Osteoblast (primary cell): ENCODE measurements around the gene ZNF200. TPM values are rescaled to one million over a fixed set of nuclear protein-coding genes. Genes with fewer than 3 reads are reported as not detected.

ENCODE experiments used
- DNase-seq: peaks from one replicate; pipeline ENCODE4 v3.0.0; 2011; ENCODE audit warnings: low spot score, mixed read lengths; ENCODE audit not compliant: insufficient read length; ENCODE audit errors: missing footprints
- H2AFZ ChIP-seq: 2 replicates; pipeline ENCODE4 v1.6.0; 2011; ENCODE audit warnings: mild to moderate bottlenecking, low read length
- H3K27ac ChIP-seq: 2 replicates; pipeline ENCODE4 v1.5.1; 2011; ENCODE audit warnings: mild to moderate bottlenecking, low read depth, low read length, moderate library complexity
- H3K27me3 ChIP-seq: 2 replicates; pipeline ENCODE4 v1.6.0; 2012; ENCODE audit warnings: mild to moderate bottlenecking, control low read depth, inconsistent platforms, low read length, moderate library complexity; ENCODE audit not compliant: insufficient read depth
- H3K36me3 ChIP-seq: 2 replicates; pipeline ENCODE4 v1.5.1; 2011; ENCODE audit warnings: mild to moderate bottlenecking, low read length, control low read depth, moderate library complexity; ENCODE audit not compliant: insufficient read depth
- H3K4me1 ChIP-seq: 2 replicates; pipeline ENCODE4 v1.5.1; 2011; ENCODE audit warnings: mild to moderate bottlenecking, low read length, control low read depth, moderate library complexity; ENCODE audit not compliant: insufficient read depth
- H3K4me2 ChIP-seq: 2 replicates; pipeline ENCODE4 v1.6.0; 2011; ENCODE audit warnings: mild to moderate bottlenecking, low read length; ENCODE audit not compliant: insufficient read depth
- H3K4me3 ChIP-seq: fragments of 200-600 bp; sonication (generic); 3 replicates; pipeline ENCODE4 v1.5.1; 2012; ENCODE audit warnings: mild to moderate bottlenecking, low read length, inconsistent platforms; ENCODE audit not compliant: insufficient read depth
- H3K79me2 ChIP-seq: 2 replicates; pipeline ENCODE4 v1.6.0; 2012; ENCODE audit warnings: mild to moderate bottlenecking, low read length, control low read depth, inconsistent platforms; ENCODE audit not compliant: insufficient read depth
- H3K9me3 ChIP-seq: 2 replicates; pipeline ENCODE4 v1.5.1; 2011; ENCODE audit warnings: low read depth, low read length, control low read depth
- H4K20me1 ChIP-seq: 2 replicates; pipeline ENCODE4 v1.6.0; 2012; ENCODE audit warnings: mild to moderate bottlenecking, low read length, control low read depth; ENCODE audit not compliant: insufficient read depth
- total RNA-seq: library from RNA; depleted of rRNA; stranded (reverse); fragments of >200 nt; gene quantifications from 2 replicates; pipeline ENCODE4 v1.2.3, GENCODE V29; 2012
- TF ChIP-seq, protein P1 (sequence below): IDR thresholded peaks from 2 replicates; pipeline ENCODE4 v1.5.1; 2011; ENCODE audit warnings: mild to moderate bottlenecking, low read depth, low read length, moderate library complexity; ENCODE audit errors: extremely low read depth

ZNF200 gene
- 11.5 and 11.6 TPM in 2 replicates for total RNA-seq

- peak; percentile 99 for DNase-seq
- peaks cover 28% of the 10 kb centered on the region for H3K36me3 ChIP-seq
- H3K4me2 ChIP-seq = peak within 1 kb of the TSS; percentile 96
- no peaks in the 10 kb centered on the region for H4K20me1 ChIP-seq
- TF ChIP-seq, protein P1, sequence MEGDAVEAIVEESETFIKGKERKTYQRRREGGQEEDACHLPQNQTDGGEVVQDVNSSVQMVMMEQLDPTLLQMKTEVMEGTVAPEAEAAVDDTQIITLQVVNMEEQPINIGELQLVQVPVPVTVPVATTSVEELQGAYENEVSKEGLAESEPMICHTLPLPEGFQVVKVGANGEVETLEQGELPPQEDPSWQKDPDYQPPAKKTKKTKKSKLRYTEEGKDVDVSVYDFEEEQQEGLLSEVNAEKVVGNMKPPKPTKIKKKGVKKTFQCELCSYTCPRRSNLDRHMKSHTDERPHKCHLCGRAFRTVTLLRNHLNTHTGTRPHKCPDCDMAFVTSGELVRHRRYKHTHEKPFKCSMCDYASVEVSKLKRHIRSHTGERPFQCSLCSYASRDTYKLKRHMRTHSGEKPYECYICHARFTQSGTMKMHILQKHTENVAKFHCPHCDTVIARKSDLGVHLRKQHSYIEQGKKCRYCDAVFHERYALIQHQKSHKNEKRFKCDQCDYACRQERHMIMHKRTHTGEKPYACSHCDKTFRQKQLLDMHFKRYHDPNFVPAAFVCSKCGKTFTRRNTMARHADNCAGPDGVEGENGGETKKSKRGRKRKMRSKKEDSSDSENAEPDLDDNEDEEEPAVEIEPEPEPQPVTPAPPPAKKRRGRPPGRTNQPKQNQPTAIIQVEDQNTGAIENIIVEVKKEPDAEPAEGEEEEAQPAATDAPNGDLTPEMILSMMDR = no peak
- peaks cover 23% of the 10 kb centered on the region for H3K79me2 ChIP-seq
- no peaks in the 10 kb centered on the region for H3K9me3 ChIP-seq
- H3K27ac ChIP-seq = peak within 1 kb of the TSS; percentile 98
- peak within 1 kb of the TSS; percentile 100 for H2AFZ ChIP-seq
- H3K27me3 ChIP-seq = no peaks in the 10 kb centered on the region
- H3K4me1 ChIP-seq = peaks cover 8% of the 10 kb centered on the region
- peak within 1 kb of the TSS; percentile 99 for H3K4me3 ChIP-seq
These were observed at the start of gene ZNF200 for GRCh38 chr16:3234857-3235561. TSS of gene ZNF200 (minus strand) at chr16:3235158. CDS start at chr16:3233755, 1,403 bp downstream.

- H3K79me2 ChIP-seq = peaks cover 49% of the 10 kb centered on the region
- peak overlapping the region; percentile 91 for H3K4me3 ChIP-seq
These were observed 48.8 kb upstream of the ZNF200 start for GRCh38 chr16:3283543-3284447.

GRCh38 chr16:3282730-3283542 is 48.0 kb upstream of the ZNF200 start, which contains the start of gene ZNF263:
TSS of gene ZNF263 (plus strand) at chr16:3283491. CDS start at chr16:3283819, 328 bp downstream.
- H3K4me2 ChIP-seq = peak within 1 kb of the TSS; percentile 100
- H2AFZ ChIP-seq = peak within 1 kb of the TSS; percentile 98
- peaks cover 16% of the 10 kb centered on the region for H3K4me1 ChIP-seq

More at GRCh38 chr16:3283543-3284447, 48.8 kb upstream of the ZNF200 start:
- H3K27ac ChIP-seq = peak overlapping the region; percentile 100
- DNase-seq = no peak
- TF ChIP-seq, protein P1 = no peak
- peak overlapping the region; percentile 98 for H2AFZ ChIP-seq
- H3K4me2 ChIP-seq = peak overlapping the region; percentile 100
- peaks cover 3% of the 10 kb centered on the region for H3K9me3 ChIP-seq
- peaks cover 16% of the 10 kb centered on the region for H3K4me1 ChIP-seq
- H3K27me3 ChIP-seq = no peaks in the 10 kb centered on the region
- peaks cover 19% of the 10 kb centered on the region for H4K20me1 ChIP-seq
- peaks cover 20% of the 10 kb centered on the region for H3K36me3 ChIP-seq

More at GRCh38 chr16:3282730-3283542, 48.0 kb upstream of the ZNF200 start, which contains the start of gene ZNF263:
- Histone ChIP-seq H3K9me3 (no peaks in the 10 kb centered on the region), H3K4me3 (peak within 1 kb of the TSS; percentile 91), H3K27ac (peak within 1 kb of the TSS; percentile 100), H3K79me2 (peaks cover 42% of the 10 kb centered on the region), H3K27me3 (no peaks in the 10 kb centered on the region), H4K20me1 (peaks cover 19% of the 10 kb centered on the region), H3K36me3 (peaks cover 13% of the 10 kb centered on the region)
- TF ChIP-seq, protein P1 = no peak
- DNase-seq = peak; percentile 100
